Lower lobe of right lung (tissue), 2 donors: ENCODE data around the gene MOV10. TPM values are rescaled to one million over a fixed set of nuclear protein-coding genes. Genes with fewer than 3 reads are reported as not detected.
A peak's percentile ranks its signal among the peaks of the same experiment; 100 is the strongest.
"Not testable (repeated sequence)": the region's sequence is repeated elsewhere in the genome, so short reads cannot be mapped to it uniquely, and the experiment has no call there.

Experiments
- ATAC-seq, 2 donors: fragments of 200-7000 bp; cut with Tn5 transposase; one replicate each; pipeline ENCODE4 v1.9.1; 2020 to 2022; ENCODE audit warnings: mild to moderate bottlenecking in 2 of 2, moderate library complexity in 2 of 2
- DNase-seq: peaks from one replicate; pipeline ENCODE4 v3.0.0-alpha.2; 2020
- H3K27ac ChIP-seq: fragments of 200-600 bp; one replicate; pipeline ENCODE4 v1.8.0; 2022
- H3K27me3 ChIP-seq: fragments of 200-600 bp; one replicate; pipeline ENCODE4 v1.8.0; 2022; ENCODE audit warnings: low read depth
- H3K36me3 ChIP-seq: fragments of 200-600 bp; one replicate; pipeline ENCODE4 v1.8.0; 2022; ENCODE audit warnings: mild to moderate bottlenecking
- H3K4me1 ChIP-seq: fragments of 200-600 bp; one replicate; pipeline ENCODE4 v1.8.0; 2022
- H3K4me3 ChIP-seq: fragments of 200-600 bp; one replicate; pipeline ENCODE4 v1.8.0; 2022; ENCODE audit warnings: mild to moderate bottlenecking
- H3K9me3 ChIP-seq: fragments of 200-600 bp; one replicate; pipeline ENCODE4 v1.8.0; 2022
- CTCF ChIP-seq: fragments of 200-600 bp; IDR thresholded peaks from one replicate; pipeline ENCODE4 v1.8.0; 2022; ENCODE audit warnings: antibody characterized with exemption, mild to moderate bottlenecking
- intact Hi-C: fragments of 100-400 bp; cut with DNase I; formaldehyde crosslinking; loops from one replicate; pipeline ENCODE4 v1.11.0; 2022
- total RNA-seq: library from RNA; stranded (reverse); fragmentation: NEBNext Ultra II Directional; extraction: Animal tissue kit (Norgen Biotek cat#: 25700); gene quantifications from one replicate; pipeline ENCODE4 v1.2.1, GENCODE V29; 2021
- donor health status: DM: no; HTN: yes; CAD: no; lungs with severe emphysema.

Gene MOV10
- total RNA-seq, 1 donor from 2014 or later: 72.3 TPM

- Histone ChIP-seq H3K9me3 (no peaks in the 10 kb centered on the region), H3K27ac (no peak overlapping the region), H3K4me3 (peak overlapping the region; percentile 42), H3K4me1 (peaks cover 16% of the 10 kb centered on the region), H3K36me3 (no peaks in the 10 kb centered on the region), H3K27me3 (no peaks in the 10 kb centered on the region)
- no peak for TF ChIP-seq CTCF
- ATAC-seq: peak in 1 of 2 donors; percentile 46
- no peak for DNase-seq
- intact Hi-C loops: no loop called here
These were observed 48.4 kb downstream of the MOV10 start for GRCh38 chr1:112722601-112723510.

GRCh38 chr1:112723511-112723839 is 49.0 kb downstream of the MOV10 start:
- Histone ChIP-seq H3K4me1 (peaks cover 15% of the 10 kb centered on the region), H3K27me3 (no peaks in the 10 kb centered on the region), H3K36me3 (no peaks in the 10 kb centered on the region), H3K9me3 (no peaks in the 10 kb centered on the region), H3K27ac (no peak overlapping the region), H3K4me3 (no peak overlapping the region)
- intact Hi-C loops: no loop called here
- ATAC-seq (no peak), DNase-seq (no peak)
- no peak for TF ChIP-seq CTCF

- H3K4me1 ChIP-seq, ATAC-seq, H3K27me3 ChIP-seq, intact Hi-C loops, DNase-seq, H3K9me3 ChIP-seq, H3K27ac ChIP-seq, H3K36me3 ChIP-seq, H3K4me3 ChIP-seq: not testable (repeated sequence)
These were observed 49.8 kb downstream of the MOV10 start for GRCh38 chr1:112724240-112724639.

- no peak overlapping the region for H3K27ac ChIP-seq
- peaks cover 4% of the 10 kb centered on the region for H3K4me1 ChIP-seq
- DNase-seq (no peak), ATAC-seq (no peak)
- H3K27me3 ChIP-seq: no peaks in the 10 kb centered on the region
- no peak for TF ChIP-seq CTCF
- intact Hi-C loops: no loop called here
- no peaks in the 10 kb centered on the region for H3K36me3 ChIP-seq
- H3K4me3 ChIP-seq: no peak overlapping the region
- no peaks in the 10 kb centered on the region for H3K9me3 ChIP-seq
These were observed 53.3 kb downstream of the MOV10 start for GRCh38 chr1:112727716-112728115.

- not testable (repeated sequence) for DNase-seq, H3K27ac ChIP-seq
These were observed 54.0 kb downstream of the MOV10 start for GRCh38 chr1:112728306-112728971.

GRCh38 chr1:112729011-112729410 is 54.6 kb downstream of the MOV10 start:
- H3K4me1 ChIP-seq, H3K27me3 ChIP-seq, H3K9me3 ChIP-seq, H3K36me3 ChIP-seq, intact Hi-C loops, H3K27ac ChIP-seq, ATAC-seq, DNase-seq, H3K4me3 ChIP-seq: not testable (repeated sequence)

More at GRCh38 chr1:112728306-112728971, 54.0 kb downstream of the MOV10 start:
- H3K4me3 ChIP-seq, H3K4me1 ChIP-seq, ATAC-seq, H3K36me3 ChIP-seq, H3K27me3 ChIP-seq, H3K9me3 ChIP-seq, intact Hi-C loops: not testable (repeated sequence)

- Histone ChIP-seq H3K36me3 (no peaks in the 10 kb centered on the region), H3K4me1 (no peaks in the 10 kb centered on the region), H3K27ac (no peak overlapping the region), H3K9me3 (no peaks in the 10 kb centered on the region), H3K4me3 (no peak overlapping the region), H3K27me3 (no peaks in the 10 kb centered on the region)
- no peak for ATAC-seq
- intact Hi-C loops: no loop called here
- DNase-seq: no peak
- TF ChIP-seq CTCF: no peak
These were observed 55.5 kb downstream of the MOV10 start for GRCh38 chr1:112729909-112730308.
